ENCODE results near the gene ZBED5. TPM values are rescaled to one million over a fixed set of nuclear protein-coding genes. Genes with fewer than 3 reads are reported as not detected.
"Not testable (repeated sequence)": the region's sequence is repeated elsewhere in the genome, so short reads cannot be mapped to it uniquely, and the experiment has no call there.

Gene ZBED5
- polyA plus RNA-seq, 1 donor (not counting 4 experiments of a cell fraction or from before 2014, with no cell fraction given): 75.1 TPM

- Histone ChIP-seq H3K27ac (ENCODE audit: control insufficient read depth, insufficient read depth, low read length) (no peak overlapping the region), H3K9me3 (ENCODE audit: control insufficient read depth, low read depth, low read length) (no peaks in the 10 kb centered on the region), H3K79me2 (ENCODE audit: control insufficient read depth, insufficient read depth, low read length) (no peaks in the 10 kb centered on the region), H3K36me3 (ENCODE audit: control insufficient read depth in 2 of 2, extremely low read depth in 1 of 2, insufficient read depth in 2 of 2, low read length in 2 of 2) (no peaks in the 10 kb centered on the region), H3K27me3 (ENCODE audit: control insufficient read depth, extremely low read depth, insufficient read depth, low read length) (no peaks in the 10 kb centered on the region), H3K4me1 (ENCODE audit: control insufficient read depth, extremely low read depth, insufficient read depth, low read length) (no peaks in the 10 kb centered on the region), H2AFZ (ENCODE audit: control insufficient read depth, low read length) (no peak overlapping the region), H3K4me3 (ENCODE audit: control insufficient read depth in 2 of 3, extremely low read depth in 1 of 3, insufficient read depth in 2 of 3, low read depth in 1 of 3, low read length in 3 of 3) (no peak overlapping the region), H3K9me1 (ENCODE audit: control insufficient read depth, extremely low read depth, insufficient read depth, low read length) (no peaks in the 10 kb centered on the region), H3K4me2 (ENCODE audit: control insufficient read depth, extremely low read depth, insufficient read depth, low read depth, low read length) (no peak overlapping the region), H3K9ac (ENCODE audit: control insufficient read depth, extremely low read depth, insufficient read depth, low read length) (no peak overlapping the region), H4K20me1 (ENCODE audit: control insufficient read depth, extremely low read depth, insufficient read depth, low read length) (no peaks in the 10 kb centered on the region)
- no peak for FAIRE-seq
- dilution Hi-C loops (cut with MboI; ENCODE audit: extremely low pct_ligation_motif_present, low sequenced_read_pairs): no loop called here
- no peak for DNase-seq (ENCODE audit: low read depth, low spot score)
- no peak for TF ChIP-seq EZH2 (IDR thresholded peaks at IDR 0.05; ENCODE audit: low read length)
- TF ChIP-seq, protein P1, sequence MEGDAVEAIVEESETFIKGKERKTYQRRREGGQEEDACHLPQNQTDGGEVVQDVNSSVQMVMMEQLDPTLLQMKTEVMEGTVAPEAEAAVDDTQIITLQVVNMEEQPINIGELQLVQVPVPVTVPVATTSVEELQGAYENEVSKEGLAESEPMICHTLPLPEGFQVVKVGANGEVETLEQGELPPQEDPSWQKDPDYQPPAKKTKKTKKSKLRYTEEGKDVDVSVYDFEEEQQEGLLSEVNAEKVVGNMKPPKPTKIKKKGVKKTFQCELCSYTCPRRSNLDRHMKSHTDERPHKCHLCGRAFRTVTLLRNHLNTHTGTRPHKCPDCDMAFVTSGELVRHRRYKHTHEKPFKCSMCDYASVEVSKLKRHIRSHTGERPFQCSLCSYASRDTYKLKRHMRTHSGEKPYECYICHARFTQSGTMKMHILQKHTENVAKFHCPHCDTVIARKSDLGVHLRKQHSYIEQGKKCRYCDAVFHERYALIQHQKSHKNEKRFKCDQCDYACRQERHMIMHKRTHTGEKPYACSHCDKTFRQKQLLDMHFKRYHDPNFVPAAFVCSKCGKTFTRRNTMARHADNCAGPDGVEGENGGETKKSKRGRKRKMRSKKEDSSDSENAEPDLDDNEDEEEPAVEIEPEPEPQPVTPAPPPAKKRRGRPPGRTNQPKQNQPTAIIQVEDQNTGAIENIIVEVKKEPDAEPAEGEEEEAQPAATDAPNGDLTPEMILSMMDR (optimal IDR thresholded peaks at IDR 0.05 in 1 of 3, IDR thresholded peaks at IDR 0.05 in 1 of 3, conservative IDR thresholded peaks at IDR 0.05 in 1 of 3; ENCODE audit: extremely low read depth in 1 of 3, insufficient read depth in 2 of 3, low read length in 3 of 3): no peak
Observed at GRCh38 chr11:10892250-10892649, 34.4 kb upstream of the ZBED5 start.

DNA sequence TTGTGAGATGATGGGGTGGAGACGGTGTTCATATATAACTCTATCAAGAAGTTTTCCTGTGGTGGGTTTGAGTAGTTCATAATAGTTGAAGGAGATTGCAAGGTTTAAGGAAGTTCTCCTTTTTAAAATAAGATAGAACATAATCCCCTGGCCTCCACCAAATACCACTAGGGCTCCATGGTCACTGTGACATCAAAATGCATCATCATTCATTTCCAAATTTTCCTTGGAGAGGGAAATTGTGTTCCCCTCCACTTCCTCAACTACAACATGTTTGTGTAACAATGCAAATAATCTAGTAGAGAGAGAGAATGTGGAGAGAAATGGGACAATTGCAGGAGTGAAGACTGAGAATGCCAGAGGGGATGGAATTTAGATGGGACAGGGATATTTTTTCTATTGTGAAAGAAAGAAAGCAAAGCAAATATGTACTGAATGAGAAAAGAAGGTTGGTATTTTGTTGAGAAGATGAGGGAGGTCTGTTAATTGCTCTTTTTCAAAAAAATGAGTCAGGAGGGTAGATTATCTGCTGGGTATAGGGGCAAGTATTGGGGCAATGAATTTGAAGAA is 33.4 kb upstream of the ZBED5 start:
- no peaks in the 10 kb centered on the region for H3K27me3 ChIP-seq (ENCODE audit: control insufficient read depth, extremely low read depth, insufficient read depth, low read length)
- dilution Hi-C loops (cut with MboI; ENCODE audit: extremely low pct_ligation_motif_present, low sequenced_read_pairs): no loop called here
- H3K9me1 ChIP-seq (ENCODE audit: control insufficient read depth, extremely low read depth, insufficient read depth, low read length): no peaks in the 10 kb centered on the region
- no peak overlapping the region for H3K4me2 ChIP-seq (ENCODE audit: control insufficient read depth, extremely low read depth, insufficient read depth, low read depth, low read length)
- no peaks in the 10 kb centered on the region for H3K79me2 ChIP-seq (ENCODE audit: control insufficient read depth, insufficient read depth, low read length)
- H3K27ac ChIP-seq (ENCODE audit: control insufficient read depth, insufficient read depth, low read length): no peak overlapping the region
- no peak overlapping the region for H3K9ac ChIP-seq (ENCODE audit: control insufficient read depth, extremely low read depth, insufficient read depth, low read length)
- H3K4me3 ChIP-seq (ENCODE audit: control insufficient read depth in 2 of 3, extremely low read depth in 1 of 3, insufficient read depth in 2 of 3, low read depth in 1 of 3, low read length in 3 of 3): no peak overlapping the region
- H3K4me1 ChIP-seq (ENCODE audit: control insufficient read depth, extremely low read depth, insufficient read depth, low read length): no peaks in the 10 kb centered on the region
- DNase-seq (ENCODE audit: low read depth, low spot score): no peak
- H3K36me3 ChIP-seq (ENCODE audit: control insufficient read depth in 2 of 2, extremely low read depth in 1 of 2, insufficient read depth in 2 of 2, low read length in 2 of 2): no peaks in the 10 kb centered on the region
- H4K20me1 ChIP-seq (ENCODE audit: control insufficient read depth, extremely low read depth, insufficient read depth, low read length): no peaks in the 10 kb centered on the region
- FAIRE-seq: no peak
- no peak overlapping the region for H2AFZ ChIP-seq (ENCODE audit: control insufficient read depth, low read length)
- no peaks in the 10 kb centered on the region for H3K9me3 ChIP-seq (ENCODE audit: control insufficient read depth, low read depth, low read length)
- TF ChIP-seq, protein P1 (optimal IDR thresholded peaks at IDR 0.05 in 1 of 3, IDR thresholded peaks at IDR 0.05 in 1 of 3, conservative IDR thresholded peaks at IDR 0.05 in 1 of 3; ENCODE audit: extremely low read depth in 1 of 3, insufficient read depth in 2 of 3, low read length in 3 of 3): no peak
- no peak for TF ChIP-seq EZH2 (IDR thresholded peaks at IDR 0.05; ENCODE audit: low read length)

DNA sequence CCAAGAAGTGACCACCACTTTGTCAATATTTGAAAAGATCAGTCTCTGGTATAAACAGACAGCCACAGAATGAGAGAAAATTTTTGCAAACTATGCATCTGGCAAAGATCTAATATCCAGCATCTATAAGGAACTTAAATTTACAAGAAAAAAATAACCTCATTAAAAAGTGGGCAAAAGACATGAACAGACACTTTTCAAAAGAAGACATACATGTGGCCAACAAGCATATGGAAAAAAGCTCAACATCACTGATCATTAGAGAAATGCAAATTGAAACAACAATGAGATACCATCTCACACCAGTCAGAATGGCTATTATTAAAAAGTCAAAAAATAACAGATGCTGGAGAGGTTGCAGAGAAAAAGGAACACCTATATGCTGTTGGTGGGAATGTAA is 32.2 kb upstream of the ZBED5 start:
- H3K9me1 ChIP-seq (ENCODE audit: control insufficient read depth, extremely low read depth, insufficient read depth, low read length); DNase-seq (ENCODE audit: low read depth, low spot score); H4K20me1 ChIP-seq (ENCODE audit: control insufficient read depth, extremely low read depth, insufficient read depth, low read length); dilution Hi-C loops (cut with MboI; ENCODE audit: extremely low pct_ligation_motif_present, low sequenced_read_pairs); H3K9me3 ChIP-seq (ENCODE audit: control insufficient read depth, low read depth, low read length); H3K4me1 ChIP-seq (ENCODE audit: control insufficient read depth, extremely low read depth, insufficient read depth, low read length); H3K27ac ChIP-seq (ENCODE audit: control insufficient read depth, insufficient read depth, low read length); H2AFZ ChIP-seq (ENCODE audit: control insufficient read depth, low read length); H3K36me3 ChIP-seq (ENCODE audit: control insufficient read depth in 2 of 2, extremely low read depth in 1 of 2, insufficient read depth in 2 of 2, low read length in 2 of 2); H3K4me2 ChIP-seq (ENCODE audit: control insufficient read depth, extremely low read depth, insufficient read depth, low read depth, low read length); H3K9ac ChIP-seq (ENCODE audit: control insufficient read depth, extremely low read depth, insufficient read depth, low read length); H3K4me3 ChIP-seq (ENCODE audit: control insufficient read depth in 2 of 3, extremely low read depth in 1 of 3, insufficient read depth in 2 of 3, low read depth in 1 of 3, low read length in 3 of 3); H3K27me3 ChIP-seq (ENCODE audit: control insufficient read depth, extremely low read depth, insufficient read depth, low read length); H3K79me2 ChIP-seq (ENCODE audit: control insufficient read depth, insufficient read depth, low read length); FAIRE-seq: not testable (repeated sequence)

All from keratinocyte (primary cell).